ENCODE measurements around the gene ARID3A.
A peak's percentile ranks its signal among the peaks of the same experiment; 100 is the strongest.

ARID3A gene

GRCh38 chr19:963486-963951, 37.7 kb downstream of the ARID3A start:
- DNase-seq = no peak

GRCh38 chr19:964116-964520, 38.3 kb downstream of the ARID3A start:
- DNase-seq = no peak

GRCh38 chr19:964761-965694, 39.2 kb downstream of the ARID3A start:
- DNase-seq = no peak

- DNase-seq = no peak
Measured at GRCh38 chr19:966485-967088, 40.8 kb downstream of the ARID3A start.

- no peak for DNase-seq
Measured at GRCh38 chr19:970695-971094, 44.9 kb downstream of the ARID3A start.

GRCh38 chr19:971795-972194, 46.0 kb downstream of the ARID3A start:
- DNase-seq = no peak

- DNase-seq = no peak
Measured at GRCh38 chr19:972281-972680, 46.4 kb downstream of the ARID3A start.

- no peak for DNase-seq
Measured at GRCh38 chr19:973726-974563, 48.1 kb downstream of the ARID3A start.

GRCh38 chr19:974564-975257, 48.9 kb downstream of the ARID3A start:
- no peak for DNase-seq

- no peak for DNase-seq
Measured at GRCh38 chr19:976476-976875, 50.6 kb downstream of the ARID3A start.

GRCh38 chr19:977058-977464, 51.2 kb downstream of the ARID3A start:
- DNase-seq = no peak

GRCh38 chr19:979318-979741, 53.5 kb downstream of the ARID3A start:
- DNase-seq = no peak

- no peak for DNase-seq
Measured at GRCh38 chr19:980133-980998, 54.5 kb downstream of the ARID3A start.

GRCh38 chr19:982567-983170, 56.8 kb downstream of the ARID3A start:
- peak; percentile 42 for DNase-seq

GRCh38 chr19:984165-984967, 58.5 kb downstream of the ARID3A start, which contains the start of gene WDR18:
Gene WDR18 (plus strand): TSS chr19:984345. CDS start chr19:984354, 9 bp downstream.
- peak; percentile 87 for DNase-seq

- no peak for DNase-seq
Measured at GRCh38 chr19:986083-986482, 60.2 kb downstream of the ARID3A start.

GRCh38 chr19:988081-988480, 62.2 kb downstream of the ARID3A start:
- no peak for DNase-seq

- DNase-seq = no peak
Measured at GRCh38 chr19:988510-988909, 62.7 kb downstream of the ARID3A start.

- DNase-seq = no peak
Measured at GRCh38 chr19:989381-990081, 63.7 kb downstream of the ARID3A start.

Measured in NCI-H1436 (cell line).